D341Med (cell line): ENCODE measurements around the gene PRKCB.

Experiments
- DNase-seq: peaks from one replicate; pipeline ENCODE4 v3.0.0; 2012; ENCODE audit warnings: low spot score

PRKCB gene

GRCh38 chr16:23866621-23867020, 30.8 kb downstream of the PRKCB start:
- no peak for DNase-seq

GRCh38 chr16:23867566-23867965, 31.8 kb downstream of the PRKCB start:
- DNase-seq, result no peak

GRCh38 chr16:23868136-23868535, 32.4 kb downstream of the PRKCB start:
- no peak for DNase-seq

GRCh38 chr16:23869052-23869451, 33.3 kb downstream of the PRKCB start:
- DNase-seq, result no peak

DNA sequence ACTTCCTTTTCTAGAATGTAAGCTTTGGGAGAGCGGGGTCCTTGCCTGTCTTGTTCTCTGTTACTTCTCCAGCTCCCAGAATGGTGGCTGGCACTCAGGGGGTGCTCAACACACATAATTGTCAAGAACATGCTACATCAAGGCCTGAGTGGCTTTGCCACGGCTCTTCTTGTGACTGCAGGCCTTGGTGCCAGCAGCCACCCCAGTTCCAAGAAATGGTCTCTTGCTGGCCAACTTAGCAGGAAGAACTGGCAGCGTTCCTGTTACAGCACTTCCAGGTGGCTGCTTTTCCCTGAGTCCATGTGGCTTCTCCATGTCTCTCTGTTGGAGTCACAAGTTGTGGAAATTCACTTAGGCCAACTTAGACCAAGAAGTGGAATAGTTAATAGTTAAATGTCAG, 36.1 kb downstream of the PRKCB start:
- DNase-seq, result no peak

- DNase-seq, result no peak
Measured at GRCh38 chr16:23874613-23875294, 39.0 kb downstream of the PRKCB start.

DNA sequence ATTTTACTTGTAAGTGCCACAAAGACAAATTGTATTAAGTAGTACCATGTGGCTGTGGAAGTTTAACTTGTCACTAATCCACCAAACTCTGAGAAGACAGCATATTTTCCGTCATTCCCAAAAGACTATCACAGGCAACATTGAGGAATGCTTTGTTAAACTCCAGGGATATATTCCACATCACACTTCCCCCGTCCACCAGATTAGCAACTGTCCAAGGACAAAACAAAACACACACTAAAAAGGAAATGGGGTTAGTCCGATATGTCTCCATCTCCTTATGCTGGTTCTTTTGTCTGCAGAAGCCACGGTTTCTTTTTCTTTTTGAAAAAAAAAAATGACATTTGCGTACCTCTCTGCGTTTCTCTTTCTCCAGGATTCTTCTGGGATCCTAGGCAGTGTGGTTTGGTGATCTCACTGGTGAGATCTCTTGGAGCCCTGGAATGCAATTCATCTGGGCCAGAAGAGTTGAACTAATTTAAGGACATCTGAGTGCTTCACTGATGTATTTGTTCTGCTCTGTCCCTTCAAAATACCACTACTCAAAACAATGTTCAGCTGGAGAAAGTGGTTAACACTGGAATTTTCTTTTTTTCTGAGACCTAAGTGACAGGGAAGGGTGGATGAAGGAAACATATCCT, 40.6 kb downstream of the PRKCB start:
- no peak for DNase-seq

GRCh38 chr16:23877107-23878070, 41.6 kb downstream of the PRKCB start:
- no peak for DNase-seq

DNA sequence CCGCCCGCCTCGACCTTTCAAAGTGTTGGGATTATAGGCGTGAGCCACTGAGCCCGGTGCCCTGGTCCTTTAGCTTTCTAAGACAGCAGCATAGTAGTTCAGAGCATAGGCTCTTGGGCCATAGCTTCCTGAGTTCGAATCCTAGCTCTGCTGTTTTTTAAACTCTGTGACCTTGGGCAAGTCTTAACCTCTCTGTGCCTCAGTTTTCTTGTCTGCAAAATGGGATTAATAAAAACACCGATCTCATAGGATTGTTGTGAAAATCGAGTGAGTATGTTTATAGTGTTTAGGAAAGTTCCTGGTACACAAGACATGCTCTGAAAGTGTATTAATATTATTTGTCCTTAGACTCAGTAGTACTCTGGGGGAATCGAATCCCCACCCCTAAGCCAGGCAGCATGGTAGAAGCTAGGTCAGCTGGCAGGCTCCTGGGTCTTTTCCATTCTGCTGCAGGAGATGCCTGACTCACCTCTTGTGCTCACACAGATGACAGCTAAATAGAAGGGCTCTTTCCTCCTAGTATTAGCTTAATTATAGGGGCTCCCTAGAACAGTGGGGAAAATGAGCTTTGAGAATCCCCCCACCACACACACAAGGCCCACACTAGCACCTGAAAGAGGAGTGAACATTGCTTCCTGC, 44.1 kb downstream of the PRKCB start:
- no peak for DNase-seq

DNA sequence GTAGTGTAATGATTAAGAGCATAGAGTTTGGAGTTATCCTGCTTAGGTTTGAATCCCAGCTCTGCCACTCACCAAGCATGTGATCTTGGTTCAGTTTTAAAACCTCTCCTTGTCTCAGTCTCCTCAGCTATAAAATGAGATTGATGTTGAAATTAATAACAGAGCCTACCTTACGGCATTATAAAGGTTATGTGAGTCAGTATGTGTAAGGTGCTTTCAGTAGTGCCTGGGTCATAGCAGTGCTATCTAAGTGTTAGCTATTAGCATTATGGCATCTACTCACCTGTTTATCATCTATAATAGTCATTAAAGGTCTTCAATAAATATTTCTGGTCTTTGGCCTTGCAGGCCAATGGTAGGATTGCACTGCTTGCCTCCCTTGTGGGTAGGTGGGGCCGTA, 53.4 kb downstream of the PRKCB start:
- no peak for DNase-seq

DNA sequence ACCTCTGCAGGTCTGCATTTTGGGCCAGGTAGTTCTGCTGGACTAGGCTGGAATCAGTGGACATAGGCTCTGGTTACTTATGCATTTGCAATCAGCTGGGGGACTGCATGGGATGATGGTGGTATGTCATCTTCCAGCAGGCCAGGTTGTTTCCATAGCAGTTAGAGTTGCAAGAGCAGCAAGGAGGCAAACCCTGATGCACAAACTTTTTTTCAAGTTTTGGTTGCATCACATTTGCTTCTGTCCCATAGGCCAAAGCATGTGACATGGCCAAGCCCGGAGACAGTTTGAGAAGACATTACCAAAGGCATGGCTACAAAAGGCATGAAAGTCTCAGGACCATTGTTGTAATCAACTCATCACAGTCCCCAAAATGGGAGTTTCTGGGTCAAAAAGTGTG, 58.2 kb downstream of the PRKCB start:
- DNase-seq, result no peak

GRCh38 chr16:23895052-23895451, 59.3 kb downstream of the PRKCB start:
- DNase-seq, result no peak

- DNase-seq, result no peak
Measured at GRCh38 chr16:23896832-23897821, 61.3 kb downstream of the PRKCB start.

DNA sequence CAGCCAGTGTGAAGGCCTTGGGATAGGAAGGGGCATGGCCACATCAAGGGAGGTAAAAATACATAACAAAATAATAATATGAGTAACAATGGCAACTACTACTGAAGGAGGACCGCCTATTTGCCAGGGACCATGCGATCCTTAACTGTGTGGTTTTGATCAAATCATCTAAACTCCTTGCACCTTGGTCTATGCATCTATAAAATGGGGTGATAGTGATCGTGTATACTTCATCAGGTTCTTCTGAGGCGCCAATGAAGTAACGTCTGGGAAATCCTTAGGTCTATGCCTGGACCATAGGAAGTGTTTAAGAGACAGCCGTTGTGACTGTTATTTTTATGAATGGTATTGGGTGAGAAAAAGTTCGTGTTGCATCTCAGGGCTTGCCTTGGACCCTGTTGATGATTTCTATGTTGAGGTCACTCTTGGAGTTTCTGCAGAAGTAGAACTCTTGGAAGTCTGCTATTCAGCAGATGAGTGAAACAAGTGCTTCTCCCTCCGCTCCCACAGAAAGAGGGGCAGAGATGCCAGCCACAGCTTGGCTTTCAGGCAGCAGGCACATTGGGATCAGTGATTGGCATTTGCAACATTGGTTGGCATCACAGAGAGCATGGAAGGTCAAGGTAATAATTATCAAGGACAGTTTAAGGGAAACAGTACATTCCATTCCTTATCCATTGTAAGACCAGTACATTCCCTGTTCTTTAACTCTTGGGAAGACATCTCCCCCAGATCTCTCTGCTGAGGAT, 63.1 kb downstream of the PRKCB start:
- DNase-seq, result no peak

GRCh38 chr16:23899869-23900268, 64.1 kb downstream of the PRKCB start:
- DNase-seq, result no peak

DNA sequence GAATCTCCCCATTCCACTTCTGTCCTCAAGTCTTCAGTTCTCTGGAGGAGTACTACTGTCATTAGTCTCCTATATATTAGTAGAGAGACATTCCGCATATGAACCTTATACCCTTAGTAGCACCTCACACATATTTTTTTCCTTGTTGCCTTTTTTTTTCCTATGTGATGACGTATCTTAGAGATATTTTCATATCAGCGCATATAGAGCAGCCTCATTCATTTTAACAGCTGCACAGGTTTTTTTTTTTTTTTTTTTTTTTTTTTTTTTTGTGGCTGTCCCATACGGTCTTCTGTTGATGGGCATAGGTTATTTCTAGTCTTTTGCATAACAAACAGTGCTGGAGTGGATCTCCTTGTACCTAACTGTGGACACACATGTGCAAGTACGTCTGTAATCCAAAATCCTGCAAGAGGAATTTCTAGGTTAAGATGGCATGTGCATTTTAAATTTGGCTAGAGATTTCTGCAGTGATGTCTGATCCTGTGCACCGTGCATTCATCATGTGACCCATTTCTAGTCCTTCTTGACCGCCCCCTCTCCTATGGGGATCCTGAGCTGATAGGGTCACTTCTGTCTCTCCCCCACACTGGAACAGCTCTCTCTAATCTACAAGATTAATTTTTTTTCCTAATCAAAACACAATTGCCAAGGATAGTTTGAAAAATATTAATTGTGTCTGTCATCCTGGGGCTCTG, 64.8 kb downstream of the PRKCB start:
- no peak for DNase-seq

DNA sequence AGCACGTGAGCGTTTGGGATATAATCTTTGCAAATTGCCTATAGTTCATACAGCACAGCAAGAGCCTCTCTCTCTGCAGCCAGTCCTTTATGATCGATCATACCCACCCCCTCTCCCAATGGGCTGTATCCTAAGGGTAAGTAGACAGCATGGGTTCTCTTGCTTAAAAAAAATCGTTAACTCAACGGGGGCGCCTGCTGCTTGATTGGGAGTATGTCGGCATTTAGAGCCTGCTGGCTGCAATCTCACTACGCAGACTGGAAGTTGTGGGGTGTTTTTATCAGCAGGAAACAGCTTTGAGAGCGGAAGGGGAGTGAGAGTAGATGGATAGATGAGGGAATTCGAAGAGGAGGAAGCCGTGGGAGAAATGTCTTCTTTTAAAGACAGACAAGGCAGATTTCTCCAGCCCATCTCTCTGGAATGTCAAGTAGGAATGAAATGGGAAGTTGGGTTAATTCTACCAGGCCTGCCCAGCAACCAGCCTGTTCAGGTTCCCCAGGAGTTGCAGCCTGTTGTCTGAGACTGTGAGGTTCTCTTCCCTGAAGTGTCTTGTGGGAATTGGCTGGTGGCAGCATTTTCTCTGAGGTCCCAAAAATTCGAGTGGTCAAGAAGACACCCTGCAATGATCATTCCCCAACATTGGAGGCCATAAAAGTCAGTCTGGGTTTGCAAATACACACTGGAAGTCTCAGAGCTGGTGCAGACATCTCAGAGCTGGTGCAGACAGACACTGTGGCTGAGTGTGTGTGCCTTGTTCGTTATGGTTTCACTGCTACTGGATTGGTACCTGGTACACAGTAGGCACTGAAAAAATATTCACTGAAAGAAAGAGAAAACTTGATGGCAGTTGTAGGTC, 65.6 kb downstream of the PRKCB start:
- no peak for DNase-seq

DNA sequence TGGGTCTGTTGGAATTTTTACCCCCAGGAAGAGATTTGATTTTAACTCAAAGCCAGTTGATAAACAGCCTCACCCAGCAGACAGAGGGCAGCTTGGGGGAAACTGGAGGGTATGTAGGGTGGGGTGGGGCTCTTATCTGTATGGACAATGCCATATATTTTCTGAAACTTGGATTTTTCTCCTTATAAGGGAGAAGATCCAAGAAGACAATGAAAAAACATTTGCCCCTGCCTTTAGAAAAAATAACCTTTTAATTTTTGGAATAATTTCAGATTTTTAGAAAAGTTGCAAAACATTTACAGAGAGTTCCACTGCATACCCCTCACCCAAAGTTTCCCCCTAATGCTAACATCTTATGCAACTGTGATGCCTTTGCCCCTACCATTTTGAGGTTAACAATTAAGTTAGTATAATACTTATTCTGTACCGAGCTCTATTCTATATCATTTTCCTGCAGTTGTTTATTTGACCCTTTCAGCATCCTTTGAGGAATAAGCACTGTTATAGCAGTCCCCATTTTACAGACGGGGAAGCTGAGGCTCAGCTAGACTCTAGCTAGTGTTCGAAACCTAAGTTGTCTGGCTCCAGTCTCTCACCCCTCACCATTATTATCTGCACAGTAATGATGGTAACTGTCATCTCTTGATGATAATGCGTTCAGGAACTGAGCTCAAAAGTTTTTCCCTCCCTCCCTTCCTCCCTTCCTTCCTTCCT, 66.4 kb downstream of the PRKCB start:
- DNase-seq, result no peak
